Stimulated activated CD4-positive, alpha-beta T cell treated with anti-CD3 and anti-CD28 coated beads, Interleukin-2, amount 100 ng/mL, for 24 hours (primary cell): Measurements from ENCODE around the gene TRIM36.
A peak's percentile ranks its signal among the peaks of the same experiment; 100 is the strongest.

Experiments
- DNase-seq, 2 donors: peaks; one replicate each; pipeline ENCODE4 v3.0.0-alpha.2; 2020

Gene TRIM36

GRCh38 chr5:115169487-115170133, at the start of gene TRIM36:
TRIM36 (minus strand) TSS chr5:115169908; CDS start chr5:115169634, 274 bp downstream.
- DNase-seq: peak; percentile 90 to 96

GRCh38 chr5:115214541-115214940, 44.8 kb upstream of the TRIM36 start:
- DNase-seq: no peak

DNA sequence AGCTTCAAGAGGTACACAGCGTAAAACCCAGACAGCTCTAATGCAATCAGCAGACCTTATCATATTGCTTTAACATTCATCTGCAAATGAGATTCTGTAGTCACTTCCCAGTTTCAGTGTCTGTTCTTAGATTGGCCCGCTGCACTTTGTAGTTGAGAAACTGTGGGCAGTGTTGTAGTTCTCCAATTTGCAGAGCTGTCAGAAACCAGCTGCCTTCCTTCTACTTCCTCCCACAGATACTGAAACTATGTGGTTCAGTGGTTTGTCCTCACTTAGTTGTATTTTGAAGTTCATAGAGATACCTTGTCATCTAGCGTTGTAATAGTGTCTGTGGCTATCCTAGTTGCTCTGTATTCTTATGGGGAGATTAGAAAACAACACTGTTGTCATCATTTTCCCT, 39.6 kb upstream of the TRIM36 start:
- DNase-seq: peak; percentile 32 to 45

- DNase-seq: no peak
These were observed 33.2 kb upstream of the TRIM36 start for GRCh38 chr5:115202952-115203351.

- no peak for DNase-seq
These were observed 26.5 kb upstream of the TRIM36 start for GRCh38 chr5:115196161-115196560.

GRCh38 chr5:115194676-115195075, 25.0 kb upstream of the TRIM36 start:
- no peak for DNase-seq

GRCh38 chr5:115193295-115193694, 23.6 kb upstream of the TRIM36 start:
- DNase-seq: no peak

- DNase-seq: no peak
These were observed 22.4 kb upstream of the TRIM36 start for GRCh38 chr5:115192098-115192497.

DNA sequence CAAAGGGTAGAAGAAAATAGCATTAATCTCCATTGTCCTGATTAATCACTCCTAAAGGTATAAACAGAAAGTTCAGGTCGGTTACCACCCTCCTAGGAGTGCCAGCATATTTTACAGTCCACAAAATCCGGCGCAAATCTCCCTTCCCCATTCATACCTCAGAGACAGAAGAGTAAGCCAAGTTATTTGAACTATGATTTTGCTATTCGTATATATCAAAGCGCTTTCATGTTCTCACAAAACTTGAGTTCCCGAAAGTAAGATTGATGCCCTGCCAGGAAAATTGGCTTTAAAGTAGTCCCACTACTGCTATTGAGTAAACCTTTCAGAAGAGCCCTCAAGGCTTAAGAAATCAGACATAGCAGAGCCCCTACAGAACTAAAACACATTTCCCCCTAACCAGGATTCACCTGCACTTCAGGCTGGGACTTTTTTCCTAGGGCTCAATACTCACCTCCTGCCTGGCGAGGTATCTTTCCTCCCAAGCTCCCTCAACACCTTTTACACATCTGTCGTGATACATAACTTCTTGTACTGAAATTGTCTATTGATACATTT, 21.8 kb upstream of the TRIM36 start:
- DNase-seq: no peak

DNA sequence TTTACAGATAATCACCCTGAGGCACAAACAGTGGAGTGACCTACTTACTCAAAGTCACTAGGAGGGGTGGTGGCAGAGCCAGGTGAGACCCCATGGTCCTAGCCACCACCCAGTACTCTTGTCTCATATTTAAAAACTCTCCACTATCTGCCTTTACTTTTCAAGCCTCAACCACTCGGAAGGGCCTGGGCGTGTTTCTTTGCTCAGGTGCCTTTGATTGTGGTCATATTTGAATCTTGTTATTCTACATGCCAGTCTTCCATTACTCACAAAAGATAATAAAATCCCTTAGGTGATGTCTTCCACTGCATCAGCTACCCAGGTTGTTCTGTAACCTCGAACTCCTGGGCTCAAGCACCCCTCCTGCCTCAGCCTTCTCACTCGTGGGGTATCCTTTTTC, 20.7 kb upstream of the TRIM36 start:
- no peak for DNase-seq

DNA sequence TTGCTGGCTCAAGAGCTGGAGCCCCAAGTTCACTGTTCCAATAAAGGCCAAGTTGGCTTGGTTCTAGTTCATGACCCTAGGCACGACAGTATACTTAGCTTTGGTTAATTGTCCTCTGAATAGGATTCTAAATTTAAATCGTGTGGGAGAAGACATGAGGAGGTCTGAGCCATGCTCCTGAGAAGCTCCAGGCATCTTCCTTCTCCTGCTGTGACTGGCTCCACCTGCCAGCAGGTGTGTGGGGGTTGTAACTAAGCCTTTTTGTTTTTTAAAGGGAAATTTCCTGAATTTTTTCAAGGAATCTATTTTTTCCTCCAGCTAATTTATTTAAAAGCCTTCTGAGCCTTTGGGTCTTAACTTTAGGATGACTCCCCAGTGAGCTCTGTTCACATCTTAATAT, 20.2 kb upstream of the TRIM36 start:
- DNase-seq: no peak

DNA sequence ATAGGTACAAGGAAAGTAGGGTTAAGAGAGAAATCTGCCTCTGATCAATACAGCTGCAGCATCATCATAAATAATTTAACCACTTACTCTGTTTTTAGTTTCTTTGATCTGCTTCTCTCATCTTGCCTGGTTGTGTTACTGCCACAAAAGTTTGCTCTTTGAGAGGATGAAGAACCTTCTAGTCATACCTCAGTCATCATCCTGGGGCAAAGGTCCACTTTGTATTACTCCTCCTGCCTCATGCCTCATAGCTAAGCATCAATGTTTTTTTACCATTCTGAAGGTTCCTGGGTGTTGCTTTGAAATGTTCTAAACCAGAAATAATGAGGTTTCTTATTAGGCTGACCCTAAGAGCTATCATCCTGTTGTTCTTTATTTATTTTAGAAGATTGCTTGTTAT, 17.1 kb upstream of the TRIM36 start:
- DNase-seq: no peak

DNA sequence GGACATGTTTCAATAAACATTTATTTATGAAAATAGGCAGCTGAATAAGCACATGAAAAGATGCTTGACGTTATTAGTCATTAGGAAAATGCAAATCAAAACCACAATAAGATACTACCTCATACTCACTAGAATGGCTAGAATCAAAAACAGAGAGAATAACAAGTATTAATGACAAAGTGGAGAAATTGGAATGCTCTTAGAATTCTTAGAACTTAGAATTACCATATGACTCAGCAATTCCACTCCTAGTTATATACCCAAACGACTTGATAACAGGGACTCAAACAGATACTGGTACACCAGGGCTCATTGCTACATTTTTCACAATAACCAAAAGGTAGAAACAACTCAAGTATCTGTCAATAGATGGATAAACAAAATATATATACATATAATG, 15.1 kb upstream of the TRIM36 start:
- no peak for DNase-seq

- no peak for DNase-seq
These were observed 12.0 kb upstream of the TRIM36 start for GRCh38 chr5:115181757-115182156.

DNA sequence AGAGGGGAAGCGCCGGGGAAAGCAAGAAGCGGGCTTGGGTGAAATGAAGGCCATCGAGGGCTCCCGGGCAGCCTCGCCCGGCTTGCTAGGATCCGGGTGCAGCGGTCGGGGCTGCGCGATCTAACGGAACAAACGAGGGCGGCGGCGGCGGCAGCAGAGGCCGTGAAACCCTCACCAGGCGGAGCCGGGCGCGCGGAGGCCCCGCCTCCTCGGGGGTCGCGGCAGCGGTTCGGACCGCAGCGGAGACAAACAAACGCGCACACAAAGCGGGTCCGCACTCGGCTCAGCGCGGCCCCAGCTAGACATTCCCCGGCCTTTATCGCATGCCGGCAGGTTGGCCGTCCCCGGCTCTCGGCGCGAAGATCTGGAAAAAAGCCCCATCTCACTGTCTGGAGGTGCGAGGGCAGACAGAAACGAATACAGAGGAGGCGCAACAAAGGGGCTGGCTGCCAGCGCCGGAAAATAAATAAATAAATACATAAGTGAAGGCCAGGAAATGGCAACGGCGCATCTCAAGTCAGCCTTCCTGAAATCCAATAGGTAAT, 10.5 kb upstream of the TRIM36 start:
- peak; percentile 33 to 39 for DNase-seq

DNA sequence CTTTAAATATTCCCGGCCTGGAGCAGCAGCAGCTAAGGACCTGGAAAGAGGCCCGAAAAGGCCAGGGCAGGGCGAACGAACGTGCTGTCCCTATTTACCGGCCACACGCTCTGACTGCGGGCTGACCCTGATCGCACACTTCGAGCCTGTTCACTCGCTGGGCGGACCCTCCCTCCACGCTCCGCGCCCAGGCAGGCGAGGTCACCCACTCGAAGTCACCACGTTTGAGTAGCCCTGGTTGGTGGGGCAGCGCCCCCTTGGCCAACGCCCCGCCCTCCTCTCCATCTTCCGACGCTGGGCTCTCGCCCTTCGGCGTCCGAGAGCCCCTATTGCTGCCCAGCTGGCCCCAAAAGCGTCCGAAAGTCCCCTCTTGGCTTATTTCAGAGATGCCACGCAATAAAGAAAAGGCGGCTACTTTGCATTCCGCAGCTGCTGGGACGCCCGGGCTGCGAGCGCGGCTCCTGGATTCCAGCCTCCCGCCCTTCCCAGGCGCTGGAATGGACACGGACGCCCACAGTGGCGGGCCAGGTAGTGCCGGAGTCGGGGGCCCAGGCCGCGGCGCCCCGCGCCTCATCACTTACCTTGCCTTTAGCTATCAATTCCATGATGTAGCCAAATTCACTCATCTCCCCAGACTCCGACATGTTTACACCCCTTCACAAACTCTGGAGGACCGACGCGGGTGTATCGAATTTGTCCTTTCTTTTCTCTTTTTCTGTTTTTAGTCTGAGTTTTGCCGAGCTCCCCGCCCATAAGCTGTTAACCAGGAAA, 9.9 kb upstream of the TRIM36 start:
- DNase-seq: no peak

DNA sequence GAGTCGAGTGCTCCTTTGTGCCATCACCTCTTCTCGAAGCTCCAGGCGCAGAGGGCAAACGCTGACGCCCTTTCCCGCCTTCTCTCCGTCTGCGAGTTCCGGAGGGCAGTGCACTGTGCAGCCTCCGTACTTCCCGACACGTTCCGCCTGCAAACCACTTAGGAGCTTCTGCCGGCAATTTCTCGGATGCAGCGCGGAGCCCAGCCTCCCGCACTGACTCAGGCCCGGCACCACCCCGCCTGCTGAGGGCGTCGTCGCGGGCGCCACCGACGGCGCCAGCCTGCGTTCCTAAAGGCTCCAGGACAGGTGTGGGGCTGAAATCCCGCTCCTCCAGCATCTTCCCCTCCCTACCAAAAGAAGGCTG, 9.3 kb upstream of the TRIM36 start:
- DNase-seq: peak in 1 of 2 donors; percentile 11

- no peak for DNase-seq
These were observed 1.3 kb upstream of the TRIM36 start for GRCh38 chr5:115170929-115171510.

GRCh38 chr5:115170134-115170928, 623 bp upstream of the TRIM36 start:
- DNase-seq: peak in 1 of 2 donors; percentile 13

- no peak for DNase-seq
These were observed 750 bp downstream of the TRIM36 start for GRCh38 chr5:115168829-115169486.

- DNase-seq: no peak
These were observed 2.8 kb downstream of the TRIM36 start for GRCh38 chr5:115166744-115167393.

DNA sequence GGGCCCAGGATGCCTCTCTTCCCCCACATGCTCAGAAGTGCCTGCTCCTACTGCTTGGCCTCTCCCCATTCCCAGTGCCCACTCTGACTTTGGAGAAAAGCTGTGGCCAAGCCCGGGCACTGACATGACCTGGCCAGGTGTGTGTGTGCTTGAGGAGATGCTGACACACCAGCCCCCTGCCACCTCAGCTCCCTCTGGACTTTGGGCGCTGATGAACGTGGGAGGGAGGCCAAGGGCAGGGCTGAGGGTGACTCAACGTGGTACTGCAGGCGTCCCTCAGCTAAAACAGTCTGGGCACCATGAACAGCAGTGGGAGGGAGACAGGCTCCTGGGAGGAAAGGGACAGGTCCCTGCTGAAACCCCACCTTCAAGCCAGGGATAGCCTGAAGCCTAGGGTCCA, 3.9 kb downstream of the TRIM36 start:
- no peak for DNase-seq
